GM12878 (cell line): Measurements from ENCODE around the gene ANO1.

Source experiments
- EGR1 ChIP-seq, 2 experiments: IDR thresholded peaks; 1 replicate in 1 of 2; 2 replicates in 1 of 2; pipeline ENCODE4 v1.6.1; 2011 to 2012; ENCODE audit warnings: low read depth in 2 of 2, low read length in 2 of 2, borderline replicate concordance in 1 of 2, mild to moderate bottlenecking in 1 of 2, moderate library complexity in 1 of 2
- ETV6 ChIP-seq, 2 experiments: fragments of 450-650 bp in 1 of 2; IDR thresholded peaks in 1 of 2; conservative IDR thresholded peaks in 1 of 2; 2 replicates each; pipeline ENCODE4 v1.6.1; 2014; ENCODE audit warnings: antibody characterized with exemption in 1 of 2, borderline replicate concordance in 1 of 2, low read depth in 1 of 2, mild to moderate bottlenecking in 1 of 2, moderate library complexity in 1 of 2
- EZH2 ChIP-seq: IDR thresholded peaks from 2 replicates; pipeline ENCODE4 v1.6.1; 2012; ENCODE audit warnings: low read depth, mild to moderate bottlenecking, control low read depth, inconsistent platforms, low read length, borderline replicate concordance; ENCODE audit not compliant: control insufficient read depth
- JUND ChIP-seq: IDR thresholded peaks from 2 replicates; pipeline ENCODE4 v1.6.1; 2012; ENCODE audit warnings: low read depth, mild to moderate bottlenecking, low read length, improper control_type of control experiment, moderate library complexity
- POLR2A ChIP-seq: IDR thresholded peaks from 2 replicates; pipeline ENCODE4 v1.6.1; 2011; ENCODE audit warnings: low read depth, mild to moderate bottlenecking, low read length
- POLR2AphosphoS5 ChIP-seq: IDR thresholded peaks from 2 replicates; pipeline ENCODE4 v1.6.1; 2011; ENCODE audit warnings: mild to moderate bottlenecking, low read length, inconsistent platforms
- SIN3A ChIP-seq: IDR thresholded peaks from 2 replicates; pipeline ENCODE4 v1.6.1; 2012; ENCODE audit warnings: low read depth, low read length, improper control_type of control experiment
- SMAD1 ChIP-seq: fragments of 450-650 bp; IDR thresholded peaks from 2 replicates; pipeline ENCODE4 v1.6.1; 2018; ENCODE audit warnings: mild to moderate bottlenecking, low read depth; ENCODE audit not compliant: partially characterized antibody
- SUZ12 ChIP-seq: fragments of 200-600 bp; sonication (generic); IDR thresholded peaks from one replicate; pipeline ENCODE4 v1.6.1; 2018; ENCODE audit warnings: antibody characterized with exemption, mild to moderate bottlenecking; ENCODE audit not compliant: unreplicated experiment
- TAF1 ChIP-seq: IDR thresholded peaks from 2 replicates; pipeline ENCODE4 v1.6.1; 2011; ENCODE audit warnings: mild to moderate bottlenecking, low read depth, low read length, borderline replicate concordance
- ZNF207 ChIP-seq: fragments of 450-650 bp; IDR thresholded peaks from 2 replicates; pipeline ENCODE4 v1.6.1; 2014; ENCODE audit warnings: antibody characterized with exemption, mild to moderate bottlenecking, borderline replicate concordance
- ZNF274 ChIP-seq: IDR thresholded peaks from one replicate; pipeline ENCODE4 v1.8.0; 2011; ENCODE audit not compliant: insufficient read length, insufficient read depth
- TF ChIP-seq, protein P1 (sequence below): IDR thresholded peaks from 2 replicates; pipeline ENCODE4 v1.6.1; 2011; ENCODE audit warnings: borderline replicate concordance, low read depth, mild to moderate bottlenecking, moderate library complexity, low read length; ENCODE audit not compliant: insufficient read depth, poor library complexity, severe bottlenecking
- TF ChIP-seq, protein P2 (sequence below), 3 experiments: IDR thresholded peaks in 2 of 3; conservative IDR thresholded peaks in 1 of 3; 2 replicates each; pipeline ENCODE4 v1.5.1; 2011; ENCODE audit warnings: low read depth in 3 of 3, low read length in 3 of 3, mild to moderate bottlenecking in 3 of 3, control low read depth in 2 of 3, moderate library complexity in 2 of 3, inconsistent platforms in 1 of 3, mixed read lengths in 1 of 3; ENCODE audit not compliant: control insufficient read depth in 2 of 3, insufficient read depth in 1 of 3; ENCODE audit errors: extremely low read depth in 1 of 3

DNA sequence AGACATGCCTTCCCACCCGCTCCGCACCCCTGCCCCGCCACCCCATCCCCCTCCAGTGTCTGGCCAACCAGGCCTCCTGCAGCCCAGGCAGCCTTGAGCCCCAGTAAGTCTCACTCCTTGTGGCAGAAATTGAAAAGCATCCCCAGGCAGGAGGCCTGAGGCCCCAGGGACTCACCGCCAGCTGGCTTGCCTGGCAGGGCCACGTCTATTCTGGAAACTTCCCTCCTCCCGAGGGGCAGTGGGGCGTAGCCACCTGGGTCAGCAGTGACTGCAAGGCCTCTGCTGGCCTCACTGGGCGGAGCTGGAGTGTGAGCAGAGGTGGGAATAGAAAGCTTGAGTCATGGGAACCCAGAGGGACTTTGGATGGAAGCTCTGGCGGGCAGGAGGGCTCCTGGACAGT lies 26.3 kb downstream of the ANO1 start:
- TF ChIP-seq SMAD1, result no peak
- no peak for TF ChIP-seq ZNF207
- TF ChIP-seq, protein P1, sequence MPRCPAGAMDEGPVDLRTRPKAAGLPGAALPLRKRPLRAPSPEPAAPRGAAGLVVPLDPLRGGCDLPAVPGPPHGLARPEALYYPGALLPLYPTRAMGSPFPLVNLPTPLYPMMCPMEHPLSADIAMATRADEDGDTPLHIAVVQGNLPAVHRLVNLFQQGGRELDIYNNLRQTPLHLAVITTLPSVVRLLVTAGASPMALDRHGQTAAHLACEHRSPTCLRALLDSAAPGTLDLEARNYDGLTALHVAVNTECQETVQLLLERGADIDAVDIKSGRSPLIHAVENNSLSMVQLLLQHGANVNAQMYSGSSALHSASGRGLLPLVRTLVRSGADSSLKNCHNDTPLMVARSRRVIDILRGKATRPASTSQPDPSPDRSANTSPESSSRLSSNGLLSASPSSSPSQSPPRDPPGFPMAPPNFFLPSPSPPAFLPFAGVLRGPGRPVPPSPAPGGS, result no peak
- TF ChIP-seq SUZ12, result no peak
- TF ChIP-seq, protein P2, sequence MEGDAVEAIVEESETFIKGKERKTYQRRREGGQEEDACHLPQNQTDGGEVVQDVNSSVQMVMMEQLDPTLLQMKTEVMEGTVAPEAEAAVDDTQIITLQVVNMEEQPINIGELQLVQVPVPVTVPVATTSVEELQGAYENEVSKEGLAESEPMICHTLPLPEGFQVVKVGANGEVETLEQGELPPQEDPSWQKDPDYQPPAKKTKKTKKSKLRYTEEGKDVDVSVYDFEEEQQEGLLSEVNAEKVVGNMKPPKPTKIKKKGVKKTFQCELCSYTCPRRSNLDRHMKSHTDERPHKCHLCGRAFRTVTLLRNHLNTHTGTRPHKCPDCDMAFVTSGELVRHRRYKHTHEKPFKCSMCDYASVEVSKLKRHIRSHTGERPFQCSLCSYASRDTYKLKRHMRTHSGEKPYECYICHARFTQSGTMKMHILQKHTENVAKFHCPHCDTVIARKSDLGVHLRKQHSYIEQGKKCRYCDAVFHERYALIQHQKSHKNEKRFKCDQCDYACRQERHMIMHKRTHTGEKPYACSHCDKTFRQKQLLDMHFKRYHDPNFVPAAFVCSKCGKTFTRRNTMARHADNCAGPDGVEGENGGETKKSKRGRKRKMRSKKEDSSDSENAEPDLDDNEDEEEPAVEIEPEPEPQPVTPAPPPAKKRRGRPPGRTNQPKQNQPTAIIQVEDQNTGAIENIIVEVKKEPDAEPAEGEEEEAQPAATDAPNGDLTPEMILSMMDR (IDR thresholded peaks at IDR 0.05 in 2 of 3, conservative IDR thresholded peaks at IDR 0.05 in 1 of 3; ENCODE audit: control insufficient read depth in 2 of 3, extremely low read depth in 1 of 3, insufficient read depth in 1 of 3, low read depth in 3 of 3, low read length in 3 of 3), result no peak
- TF ChIP-seq EGR1 (IDR thresholded peaks at IDR 0.05; ENCODE audit: borderline replicate concordance in 1 of 2, low read depth in 2 of 2, low read length in 2 of 2), result no peak
- TF ChIP-seq SIN3A, result no peak
- no peak for TF ChIP-seq ZNF274
- no peak for TF ChIP-seq JUND
- TF ChIP-seq POLR2AphosphoS5, result no peak
- no peak for TF ChIP-seq TAF1
- no peak for TF ChIP-seq POLR2A
- TF ChIP-seq ETV6 (conservative IDR thresholded peaks at IDR 0.05 in 1 of 2, IDR thresholded peaks at IDR 0.05 in 1 of 2; ENCODE audit: borderline replicate concordance in 1 of 2, low read depth in 1 of 2), result no peak
- TF ChIP-seq EZH2, result no peak
